ENCODE data around the gene LGI1.

DNA sequence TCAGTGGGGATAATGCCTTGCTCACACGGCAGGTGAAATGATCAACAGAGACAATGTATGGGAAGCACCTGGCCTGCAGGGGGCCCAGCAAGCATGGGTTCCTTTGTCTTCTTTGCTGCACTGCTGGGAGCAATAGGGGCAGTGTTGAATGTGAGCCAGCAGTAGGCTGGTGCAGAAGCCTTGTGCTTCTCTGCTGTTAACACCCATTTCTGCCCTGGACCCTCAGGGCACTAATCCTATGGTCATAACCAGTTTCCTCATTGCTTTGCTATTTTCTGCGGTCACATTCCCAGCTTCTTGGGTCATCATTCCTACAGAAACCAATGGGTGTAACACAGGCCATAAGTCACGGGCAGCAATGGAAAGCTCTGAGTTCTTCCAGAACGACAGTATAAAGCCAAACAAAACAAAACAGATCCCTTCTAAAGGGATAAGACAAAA is 10.9 kb upstream of the LGI1 start:
- TF ChIP-seq SUZ12 (IDR thresholded peaks at IDR 0.05; ENCODE audit: extremely low read depth, insufficient read depth, insufficient read length) (no peak), ZNF274 (IDR thresholded peaks at IDR 0.05; ENCODE audit: low read depth, low read length) (no peak)

Measured in NT2/D1 (cell line).